CD14-positive monocyte (primary cell): Measurements from ENCODE around the gene MR1. TPM values are rescaled to one million over a fixed set of nuclear protein-coding genes. Genes with fewer than 3 reads are reported as not detected.

ENCODE experiments used
- DNase-seq, 3 donors: peaks; one replicate each; pipeline ENCODE4 v3.0.0-alpha.2; 2011 to 2022
- H2AFZ ChIP-seq: 2 replicates; pipeline ENCODE4 v1.6.0; 2012; ENCODE audit warnings: mild to moderate bottlenecking, low read depth, low read length, inconsistent platforms; ENCODE audit not compliant: insufficient read depth, poor library complexity, severe bottlenecking
- H3K27ac ChIP-seq, 2 donors: 1 replicate in 1 of 2; 2 replicates in 1 of 2; pipeline ENCODE4 v1.5.1; 2012 to 2013; ENCODE audit warnings: low read length in 2 of 2, control low read depth in 1 of 2, inconsistent platforms in 1 of 2, low read depth in 1 of 2, mild to moderate bottlenecking in 1 of 2
- H3K27me3 ChIP-seq, 2 donors: one replicate each; pipeline versions ENCODE4 v1.6.0 to v1.6.1; 2011 to 2013; ENCODE audit warnings: low read length in 2 of 2; ENCODE audit not compliant: control insufficient read depth in 2 of 2, insufficient read depth in 2 of 2
- H3K36me3 ChIP-seq, 2 donors: replicated peaks in 1 of 2; 1 replicate in 1 of 2; 2 replicates in 1 of 2; pipeline versions ENCODE4 v1.5.1 to v1.6.1; 2012 to 2013; ENCODE audit warnings: low read length in 2 of 2, control low read depth in 1 of 2, inconsistent platforms in 1 of 2, mild to moderate bottlenecking in 1 of 2; ENCODE audit not compliant: insufficient read depth in 2 of 2, control insufficient read depth in 1 of 2
- H3K4me1 ChIP-seq, 2 donors: 1 replicate in 1 of 2; 2 replicates in 1 of 2; pipeline versions ENCODE4 v1.5.1 to v1.6.1; 2012 to 2013; ENCODE audit warnings: low read length in 2 of 2, control low read depth in 1 of 2, inconsistent platforms in 1 of 2, mild to moderate bottlenecking in 1 of 2, moderate library complexity in 1 of 2; ENCODE audit not compliant: insufficient read depth in 2 of 2, control insufficient read depth in 1 of 2
- H3K4me2 ChIP-seq: replicated peaks from 2 replicates; pipeline ENCODE3; 2012; ENCODE audit warnings: low read length, moderate library complexity, mild to moderate bottlenecking; ENCODE audit not compliant: poor library complexity, severe bottlenecking; ENCODE audit errors: extremely low read depth
- H3K4me3 ChIP-seq, 3 experiments: fragments of 200-600 bp in 1 of 3; sonication (generic) in 1 of 3; replicated peaks in 1 of 3; 1 replicate in 2 of 3; 2 replicates in 1 of 3; pipeline ENCODE4 v1.5.1; 2011 to 2013; ENCODE audit warnings: low read length in 3 of 3, mild to moderate bottlenecking in 3 of 3, control low read depth in 2 of 3, low read depth in 2 of 3, inconsistent platforms in 1 of 3, moderate library complexity in 1 of 3
- H3K79me2 ChIP-seq: 2 replicates; pipeline ENCODE4 v1.6.0; 2012; ENCODE audit warnings: mild to moderate bottlenecking, control low read depth, inconsistent platforms, low read length, moderate library complexity; ENCODE audit not compliant: insufficient read depth
- H3K9ac ChIP-seq: 2 replicates; pipeline ENCODE4 v1.6.0; 2017; ENCODE audit warnings: low read length, mild to moderate bottlenecking; ENCODE audit not compliant: insufficient read depth, poor library complexity, severe bottlenecking
- H3K9me3 ChIP-seq, 2 donors: replicated peaks in 1 of 2; 1 replicate in 1 of 2; 2 replicates in 1 of 2; pipeline versions ENCODE4 v1.5.1 to v1.6.1; 2012 to 2013; ENCODE audit warnings: low read length in 2 of 2, control low read depth in 1 of 2; ENCODE audit not compliant: control insufficient read depth in 1 of 2, insufficient read depth in 1 of 2
- H4K20me1 ChIP-seq: 2 replicates; pipeline ENCODE4 v1.6.0; 2012; ENCODE audit warnings: mild to moderate bottlenecking, low read length, control low read depth, moderate library complexity; ENCODE audit not compliant: insufficient read depth
- H3K27ac Mint-ChIP-seq, 7 donors: one replicate each; pipeline ENCODE4 v1.8.0; 2020; ENCODE audit warnings: mild to moderate bottlenecking in 7 of 7, mixed read lengths in 7 of 7, moderate library complexity in 6 of 7, inconsistent platforms in 2 of 7
- H3K27me3 Mint-ChIP-seq, 3 donors: one replicate each; pipeline ENCODE4 v1.8.0; 2021 to 2022; ENCODE audit warnings: low read depth in 3 of 3, mild to moderate bottlenecking in 3 of 3, mixed read lengths in 3 of 3, moderate library complexity in 3 of 3, inconsistent platforms in 1 of 3
- H3K36me3 Mint-ChIP-seq, 2 donors: one replicate each; pipeline ENCODE4 v1.8.0; 2020; ENCODE audit warnings: mixed read lengths in 2 of 2, inconsistent platforms in 1 of 2, mild to moderate bottlenecking in 1 of 2
- H3K4me1 Mint-ChIP-seq: one replicate; pipeline ENCODE4 v1.8.0; 2020; ENCODE audit warnings: mild to moderate bottlenecking, mixed read lengths
- H3K4me3 Mint-ChIP-seq, 2 donors: one replicate each; pipeline ENCODE4 v1.8.0; 2020; ENCODE audit warnings: mild to moderate bottlenecking in 2 of 2, mixed read lengths in 2 of 2, moderate library complexity in 1 of 2
- H3K9me3 Mint-ChIP-seq, 7 donors: one replicate each; pipeline ENCODE4 v1.8.0; 2020 to 2022; ENCODE audit warnings: mixed read lengths in 7 of 7, mild to moderate bottlenecking in 6 of 7, moderate library complexity in 6 of 7, inconsistent platforms in 2 of 7
- CTCF ChIP-seq: fragments of 200-600 bp; IDR thresholded peaks from one replicate; pipeline ENCODE4 v1.8.0; 2022; ENCODE audit warnings: antibody characterized with exemption, mild to moderate bottlenecking
- WGBS: methylation state at CpG from one replicate; pipeline ENCODE4 v1.1.5; 2013; ENCODE audit warnings: missing lambda C conversion rate; ENCODE audit not compliant: insufficient coverage; 5-methylcytosine and 5-hydroxymethylcytosine counted together
- intact Hi-C, 2 donors: fragments of 100-400 bp; cut with micrococcal nuclease; formaldehyde crosslinking; loops; one replicate each; pipeline versions ENCODE4 v1.15.0 to v1.15.1; 2023
- polyA plus RNA-seq, 3 donors: library from polyadenylated mRNA; depleted of rRNA in 1 of 3; unstranded in 2 of 3; stranded (reverse) in 1 of 3; fragments of 300-500 nt in 2 of 3; fragments of >200 nt in 1 of 3; fragmentation: Illumina TruSeq in 2 of 3; gene quantifications; 1 replicate in 2 of 3; 2 replicates in 1 of 3; pipeline ENCODE4 v1.2.3, GENCODE V29; 2012 to 2021

MR1 gene
- polyA plus RNA-seq, 3 donors: 17.7 to 46.9 (median 40.9) TPM

- H3K4me3 Mint-ChIP-seq: no peak overlapping the region
- no peak overlapping the region for H3K4me3 ChIP-seq
- H3K9me3 ChIP-seq: no peaks in the 10 kb centered on the region
- peaks cover 72% of the 10 kb centered on the region for H4K20me1 ChIP-seq
- H3K79me2 ChIP-seq: peaks cover 33% of the 10 kb centered on the region
- TF ChIP-seq CTCF: no peak
- peaks cover 5 to 37% of the 10 kb centered on the region in 2 donors for H3K36me3 ChIP-seq
- H3K9me3 Mint-ChIP-seq: no peaks in the 10 kb centered on the region
- DNase-seq: no peak
- no peak overlapping the region for H3K4me2 ChIP-seq
- intact Hi-C loops: no loop called here
- no peak overlapping the region for H3K27ac ChIP-seq
- no CpG with 5 or more reads among the region's 8 CpGs for WGBS
- H3K9ac ChIP-seq: no peak overlapping the region
- H3K4me1 Mint-ChIP-seq: peaks cover 62% of the 10 kb centered on the region
- H2AFZ ChIP-seq: no peak overlapping the region
- peaks cover 11 to 19% (median 16%) of the 10 kb centered on the region in 3 donors for H3K27me3 Mint-ChIP-seq
- peaks cover 41 to 48% of the 10 kb centered on the region in 2 donors for H3K36me3 Mint-ChIP-seq
- peaks cover 37 to 55% of the 10 kb centered on the region in 2 donors for H3K4me1 ChIP-seq
- no peak overlapping the region for H3K27ac Mint-ChIP-seq
- H3K27me3 ChIP-seq: peaks cover 6 to 14% of the 10 kb centered on the region in 2 donors
Measured at GRCh38 chr1:181095260-181095659, 61.5 kb downstream of the MR1 start.

- intact Hi-C loops: no loop called here
- no peak for DNase-seq
- TF ChIP-seq CTCF: no peak
- peaks cover 5 to 37% of the 10 kb centered on the region in 2 donors for H3K36me3 ChIP-seq
- H3K4me1 Mint-ChIP-seq: peaks cover 64% of the 10 kb centered on the region
- H3K9me3 ChIP-seq: no peaks in the 10 kb centered on the region
- H3K27ac ChIP-seq: no peak overlapping the region
- WGBS: 88% methylated on average over 1 of the region's 5 CpGs
- H3K9me3 Mint-ChIP-seq: no peaks in the 10 kb centered on the region
- H3K27ac Mint-ChIP-seq: peak overlapping the region in 2 of 7 donors; percentile 7 to 22
- H3K4me3 ChIP-seq: no peak overlapping the region
- H3K79me2 ChIP-seq: peaks cover 28% of the 10 kb centered on the region
- no peak overlapping the region for H3K4me3 Mint-ChIP-seq
- peaks cover 41 to 48% of the 10 kb centered on the region in 2 donors for H3K36me3 Mint-ChIP-seq
- peaks cover 66% of the 10 kb centered on the region for H4K20me1 ChIP-seq
- no peak overlapping the region for H2AFZ ChIP-seq
- peaks cover 11 to 24% (median 19%) of the 10 kb centered on the region in 3 donors for H3K27me3 Mint-ChIP-seq
- H3K4me2 ChIP-seq: no peak overlapping the region
- H3K4me1 ChIP-seq: peaks cover 33 to 54% of the 10 kb centered on the region in 2 donors
- H3K9ac ChIP-seq: no peak overlapping the region
- H3K27me3 ChIP-seq: peaks cover 6 to 15% of the 10 kb centered on the region in 2 donors
Measured at GRCh38 chr1:181095763-181096184, 62.0 kb downstream of the MR1 start.
